Neutrophil (primary cell): ENCODE data around the gene HLA-E.
A peak's percentile ranks its signal among the peaks of the same experiment; 100 is the strongest.

Experiments used
- H3K27ac ChIP-seq: fragments of 200-600 bp; sonication (generic); 2 replicates; pipeline ENCODE4 v1.5.1; 2016; ENCODE audit warnings: mild to moderate bottlenecking, moderate library complexity
- H3K27me3 ChIP-seq: fragments of 200-600 bp; sonication (generic); 2 replicates; pipeline ENCODE4 v1.6.0; 2016; ENCODE audit warnings: mild to moderate bottlenecking
- H3K36me3 ChIP-seq: fragments of 200-600 bp; sonication (generic); 2 replicates; pipeline ENCODE4 v1.5.1; 2017
- H3K4me1 ChIP-seq, 2 experiments: fragments of 200-600 bp in 1 of 2; sonication (generic) in 1 of 2; 1 replicate in 1 of 2; 2 replicates in 1 of 2; pipeline versions ENCODE4 v1.5.1 to v1.6.1; 2013 to 2016; ENCODE audit warnings: low read depth in 1 of 2, low read length in 1 of 2, mild to moderate bottlenecking in 1 of 2, moderate library complexity in 1 of 2; ENCODE audit not compliant: control insufficient read depth in 1 of 2, insufficient read depth in 1 of 2
- H3K4me3 ChIP-seq, 2 experiments: fragments of 200-600 bp in 1 of 2; sonication (generic) in 1 of 2; 1 replicate in 1 of 2; 2 replicates in 1 of 2; pipeline ENCODE4 v1.5.1; 2013 to 2016; ENCODE audit warnings: low read depth in 1 of 2, low read length in 1 of 2, mild to moderate bottlenecking in 1 of 2, moderate library complexity in 1 of 2
- H3K9me3 ChIP-seq: fragments of 200-600 bp; sonication (generic); 2 replicates; pipeline ENCODE4 v1.5.1; 2016
- TF ChIP-seq, protein P1 (sequence below): fragments of 200-600 bp; sonication (generic); IDR thresholded peaks from 2 replicates; pipeline ENCODE4 v1.5.1; 2016; ENCODE audit warnings: antibody characterized with exemption

Gene HLA-E

DNA sequence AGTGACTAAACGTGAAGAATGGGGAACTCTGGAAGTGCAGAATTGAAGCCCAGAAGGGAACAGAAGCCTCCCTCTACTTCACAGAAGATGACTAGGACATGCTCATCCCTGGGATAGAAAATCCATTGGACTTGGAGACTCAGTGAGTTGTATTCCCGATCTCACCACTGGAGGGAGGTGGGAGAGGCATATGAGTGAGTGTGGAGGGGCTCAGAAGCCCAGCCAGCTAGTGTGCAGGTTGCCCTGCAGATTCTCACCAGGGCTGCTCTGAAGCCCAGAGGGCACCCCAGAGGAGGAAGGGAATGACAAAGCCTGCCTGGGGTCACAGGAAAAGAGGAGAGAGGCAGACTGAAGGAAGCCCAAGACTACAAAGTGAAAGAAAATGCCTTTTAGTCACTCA is 42.1 kb upstream of the HLA-E start:
- H3K9me3 ChIP-seq: no peaks in the 10 kb centered on the region
- no peak overlapping the region for H3K4me3 ChIP-seq
- peaks cover 100% of the 10 kb centered on the region for H3K27me3 ChIP-seq
- peaks cover 4 to 10% of the 10 kb centered on the region in 2 experiments for H3K4me1 ChIP-seq
- TF ChIP-seq, protein P1, sequence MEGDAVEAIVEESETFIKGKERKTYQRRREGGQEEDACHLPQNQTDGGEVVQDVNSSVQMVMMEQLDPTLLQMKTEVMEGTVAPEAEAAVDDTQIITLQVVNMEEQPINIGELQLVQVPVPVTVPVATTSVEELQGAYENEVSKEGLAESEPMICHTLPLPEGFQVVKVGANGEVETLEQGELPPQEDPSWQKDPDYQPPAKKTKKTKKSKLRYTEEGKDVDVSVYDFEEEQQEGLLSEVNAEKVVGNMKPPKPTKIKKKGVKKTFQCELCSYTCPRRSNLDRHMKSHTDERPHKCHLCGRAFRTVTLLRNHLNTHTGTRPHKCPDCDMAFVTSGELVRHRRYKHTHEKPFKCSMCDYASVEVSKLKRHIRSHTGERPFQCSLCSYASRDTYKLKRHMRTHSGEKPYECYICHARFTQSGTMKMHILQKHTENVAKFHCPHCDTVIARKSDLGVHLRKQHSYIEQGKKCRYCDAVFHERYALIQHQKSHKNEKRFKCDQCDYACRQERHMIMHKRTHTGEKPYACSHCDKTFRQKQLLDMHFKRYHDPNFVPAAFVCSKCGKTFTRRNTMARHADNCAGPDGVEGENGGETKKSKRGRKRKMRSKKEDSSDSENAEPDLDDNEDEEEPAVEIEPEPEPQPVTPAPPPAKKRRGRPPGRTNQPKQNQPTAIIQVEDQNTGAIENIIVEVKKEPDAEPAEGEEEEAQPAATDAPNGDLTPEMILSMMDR: no peak
- no peak overlapping the region for H3K27ac ChIP-seq
- H3K36me3 ChIP-seq: no peaks in the 10 kb centered on the region

DNA sequence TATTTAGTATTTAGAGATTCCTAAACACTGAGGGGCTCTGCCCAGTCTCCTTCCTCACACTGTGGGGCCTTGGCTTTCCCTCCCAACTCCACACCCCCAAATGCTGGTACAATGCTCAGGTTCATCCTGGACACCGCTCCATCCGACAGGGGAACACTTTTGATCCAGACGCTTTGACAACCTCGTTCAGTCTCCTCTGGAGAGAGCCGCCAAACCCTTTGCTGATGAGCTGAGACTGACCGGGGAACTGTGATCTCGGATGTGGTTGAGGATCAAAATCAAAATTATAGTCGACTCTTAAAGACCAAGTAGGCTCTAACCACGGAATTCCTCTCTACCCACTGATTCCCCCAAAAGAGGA is 38.8 kb upstream of the HLA-E start:
- Histone ChIP-seq H3K4me1 (peaks cover 9 to 20% of the 10 kb centered on the region in 2 experiments), H3K36me3 (no peaks in the 10 kb centered on the region), H3K4me3 (no peak overlapping the region), H3K9me3 (no peaks in the 10 kb centered on the region), H3K27ac (no peak overlapping the region), H3K27me3 (peaks cover 99% of the 10 kb centered on the region)
- TF ChIP-seq, protein P1: no peak

- Histone ChIP-seq H3K27ac (no peak overlapping the region), H3K27me3 (peaks cover 99% of the 10 kb centered on the region), H3K4me1 (peaks cover 9 to 20% of the 10 kb centered on the region in 2 experiments), H3K4me3 (peak overlapping the region in 1 of 2 experiments; percentile 2), H3K9me3 (no peaks in the 10 kb centered on the region), H3K36me3 (no peaks in the 10 kb centered on the region)
- TF ChIP-seq, protein P1: no peak
Measured at GRCh38 chr6:30450909-30451841, 38.1 kb upstream of the HLA-E start.

- Histone ChIP-seq H3K4me3 (no peak overlapping the region), H3K4me1 (peaks cover 9 to 20% of the 10 kb centered on the region in 2 experiments), H3K36me3 (no peaks in the 10 kb centered on the region), H3K9me3 (no peaks in the 10 kb centered on the region), H3K27ac (no peak overlapping the region), H3K27me3 (peaks cover 99% of the 10 kb centered on the region)
- TF ChIP-seq, protein P1: no peak
Measured at GRCh38 chr6:30452736-30453507, 36.4 kb upstream of the HLA-E start.

DNA sequence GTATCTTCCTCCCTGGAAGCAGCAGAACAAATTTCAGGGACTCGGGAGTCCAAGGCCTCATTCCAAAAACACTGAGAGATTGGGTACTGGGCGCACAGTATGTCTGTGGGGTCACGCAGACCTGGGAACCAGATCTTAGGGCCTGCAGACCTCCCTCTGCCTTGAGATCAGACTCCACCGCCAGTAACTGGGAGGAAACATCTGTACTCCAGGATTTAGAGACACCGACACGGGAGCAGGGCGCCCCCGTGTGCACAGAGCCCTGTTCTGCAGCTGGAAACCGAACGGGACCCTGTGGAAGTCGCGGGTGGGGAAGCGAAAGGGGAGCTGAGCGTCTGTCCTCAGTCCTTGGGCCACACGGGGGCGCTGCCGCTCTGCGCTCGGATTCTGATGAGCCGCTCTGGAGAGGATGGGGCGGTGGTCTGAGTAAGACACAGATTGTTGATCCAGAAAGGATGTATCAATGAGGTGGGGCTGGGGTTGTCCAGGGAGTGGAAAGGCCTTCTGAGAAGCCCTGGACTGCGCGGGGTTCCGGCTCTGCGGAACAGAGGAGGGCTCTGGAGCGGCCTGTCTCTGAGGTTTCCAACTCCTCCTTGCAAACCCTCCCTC is 35.7 kb upstream of the HLA-E start:
- H3K36me3 ChIP-seq: no peaks in the 10 kb centered on the region
- H3K27me3 ChIP-seq: peaks cover 99% of the 10 kb centered on the region
- H3K9me3 ChIP-seq: no peaks in the 10 kb centered on the region
- TF ChIP-seq, protein P1: peak; percentile 61
- H3K27ac ChIP-seq: no peak overlapping the region
- no peak overlapping the region for H3K4me3 ChIP-seq
- peaks cover 9 to 20% of the 10 kb centered on the region in 2 experiments for H3K4me1 ChIP-seq
